ENCODE data around the gene NOSIP. TPM values are rescaled to one million over a fixed set of nuclear protein-coding genes. Genes with fewer than 3 reads are reported as not detected.

Gene NOSIP
- total RNA-seq, 1 donor from 2014 or later: 83.8 TPM

DNA sequence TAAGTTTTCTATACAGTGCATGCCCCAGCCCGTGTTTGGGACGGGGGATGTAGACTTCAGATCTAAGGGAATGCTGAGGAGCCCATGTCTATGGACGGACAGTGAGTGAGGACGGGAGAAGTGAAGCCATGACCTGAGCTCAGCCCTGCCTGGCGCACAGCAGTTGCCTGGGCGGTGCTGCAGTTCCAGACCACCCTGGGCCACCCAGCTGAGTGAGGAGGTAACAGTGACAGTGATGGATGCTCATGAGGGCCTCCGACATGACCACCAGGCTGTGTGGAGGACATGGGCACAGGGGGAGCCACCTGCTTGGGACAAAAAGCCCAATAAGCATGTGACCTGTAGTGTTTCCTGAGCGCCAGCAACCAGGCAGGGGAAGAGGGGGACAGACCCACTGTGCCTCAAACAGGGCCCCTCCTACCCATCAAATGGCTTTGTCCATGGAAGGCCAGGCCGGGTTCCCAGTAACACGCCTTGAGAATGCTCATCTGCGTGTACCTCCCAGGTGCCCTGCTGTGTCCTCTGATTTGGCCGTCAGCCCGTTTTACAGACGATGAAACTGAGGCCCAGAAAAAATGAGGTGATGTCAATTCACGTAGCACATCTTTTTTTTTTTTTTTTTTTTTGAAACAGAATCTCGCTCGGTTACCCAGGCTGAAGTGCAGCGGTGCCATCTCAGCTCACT lies 22.6 kb downstream of the NOSIP start:
- H3K79me2 ChIP-seq (ENCODE audit: insufficient read depth, low read length): peaks cover 21% of the 10 kb centered on the region
- H3K4me2 ChIP-seq (ENCODE audit: low read length): no peak overlapping the region
- H4K20me1 ChIP-seq (ENCODE audit: insufficient read depth, low read length): peaks cover 42% of the 10 kb centered on the region
- no peak overlapping the region for H3K4me3 ChIP-seq (ENCODE audit: insufficient read depth, low read depth, low read length)
- Mint-ChIP-seq H3K27me3 (ENCODE audit: low read depth, unreplicated experiment) (no peaks in the 10 kb centered on the region), H3K4me1 (ENCODE audit: low read depth, unreplicated experiment) (peaks cover 5% of the 10 kb centered on the region), H3K36me3 (ENCODE audit: low read depth, unreplicated experiment) (peaks cover 27% of the 10 kb centered on the region), H3K4me3 (ENCODE audit: unreplicated experiment) (no peak overlapping the region), H3K27ac (ENCODE audit: unreplicated experiment) (no peak overlapping the region), H3K9me3 (ENCODE audit: unreplicated experiment) (no peaks in the 10 kb centered on the region)
- FAIRE-seq (no peak), DNase-seq (ENCODE audit: low read depth) (no peak)
- H3K36me3 ChIP-seq (ENCODE audit: insufficient read depth, low read length): peaks cover 14% of the 10 kb centered on the region
- no peak overlapping the region for H2AFZ ChIP-seq (ENCODE audit: low read depth, low read length)
- H3K9ac ChIP-seq (ENCODE audit: low read length): no peak overlapping the region
- H3K4me1 ChIP-seq (ENCODE audit: insufficient read depth, low read length): peaks cover 12% of the 10 kb centered on the region
- TF ChIP-seq EZH2 (IDR thresholded peaks at IDR 0.05; ENCODE audit: insufficient read depth, low read length): no peak
- TF ChIP-seq CTCF (IDR thresholded peaks at IDR 0.05; ENCODE audit: insufficient read depth, low read depth, low read length): no peak
- no peaks in the 10 kb centered on the region for H3K27me3 ChIP-seq (ENCODE audit: insufficient read depth, low read length)
- H3K9me3 ChIP-seq (ENCODE audit: insufficient read depth, low read depth, low read length): no peaks in the 10 kb centered on the region
- no peak overlapping the region for H3K27ac ChIP-seq (ENCODE audit: low read depth, low read length)

DNA sequence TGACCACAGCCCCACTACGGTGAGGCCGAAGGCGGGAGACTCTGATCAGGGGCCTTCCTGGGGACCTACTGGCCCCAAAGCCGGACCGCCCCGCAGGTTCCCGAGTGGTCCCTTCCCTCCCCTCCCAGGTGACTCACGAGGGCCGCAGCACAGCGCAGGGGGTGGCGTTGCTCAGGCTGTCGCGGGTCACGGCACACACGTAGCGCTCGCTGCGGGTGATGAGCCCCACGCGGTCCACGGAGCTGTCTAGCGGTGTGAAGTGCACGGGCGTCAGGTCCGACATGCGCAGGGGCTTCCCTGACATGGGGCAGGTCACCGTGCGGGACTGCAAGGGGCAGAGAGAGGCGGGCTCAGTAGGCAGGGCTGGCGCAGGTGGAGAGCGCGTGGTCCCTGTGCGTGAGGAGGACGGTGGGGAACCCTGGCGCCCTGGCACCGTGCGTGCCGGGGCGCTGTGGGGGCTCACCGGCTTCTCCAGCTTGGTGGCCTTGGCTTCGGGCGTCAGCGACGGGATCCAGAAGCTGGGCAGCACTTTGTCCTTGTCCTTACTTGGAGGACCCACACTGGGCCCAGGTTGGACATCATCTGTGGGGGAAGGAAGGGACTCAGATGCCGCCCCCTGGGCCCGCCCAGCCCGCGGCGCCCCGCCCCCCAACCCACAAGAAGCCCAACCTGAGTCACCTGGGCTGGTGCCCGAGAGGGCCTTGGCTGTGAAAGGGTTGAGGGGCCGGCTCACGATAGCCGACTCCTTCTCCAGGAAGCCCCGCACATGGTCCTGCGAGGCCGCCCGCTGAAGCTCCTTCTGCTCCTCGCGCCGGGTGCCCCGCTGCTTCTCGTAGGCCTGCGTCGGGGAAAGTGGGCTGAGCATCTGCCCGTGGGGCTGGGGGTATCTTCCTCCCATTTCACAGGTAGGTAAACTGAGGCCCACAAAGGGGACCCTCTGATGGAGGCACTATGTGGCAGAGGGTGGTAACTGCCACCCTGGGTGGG lies 23.7 kb downstream of the NOSIP start:
- Mint-ChIP-seq H3K27me3 (ENCODE audit: low read depth, unreplicated experiment) (no peaks in the 10 kb centered on the region), H3K4me3 (ENCODE audit: unreplicated experiment) (no peak overlapping the region), H3K9me3 (ENCODE audit: unreplicated experiment) (no peaks in the 10 kb centered on the region), H3K4me1 (ENCODE audit: low read depth, unreplicated experiment) (peaks cover 5% of the 10 kb centered on the region), H3K36me3 (ENCODE audit: low read depth, unreplicated experiment) (peaks cover 27% of the 10 kb centered on the region), H3K27ac (ENCODE audit: unreplicated experiment) (no peak overlapping the region)
- peaks cover 12% of the 10 kb centered on the region for H3K4me1 ChIP-seq (ENCODE audit: insufficient read depth, low read length)
- TF ChIP-seq CTCF (IDR thresholded peaks at IDR 0.05; ENCODE audit: insufficient read depth, low read depth, low read length): no peak
- no peak for TF ChIP-seq EZH2 (IDR thresholded peaks at IDR 0.05; ENCODE audit: insufficient read depth, low read length)
- H3K27me3 ChIP-seq (ENCODE audit: insufficient read depth, low read length): no peaks in the 10 kb centered on the region
- H3K9ac ChIP-seq (ENCODE audit: low read length): no peak overlapping the region
- peaks cover 14% of the 10 kb centered on the region for H3K36me3 ChIP-seq (ENCODE audit: insufficient read depth, low read length)
- H3K79me2 ChIP-seq (ENCODE audit: insufficient read depth, low read length): peaks cover 14% of the 10 kb centered on the region
- H3K9me3 ChIP-seq (ENCODE audit: insufficient read depth, low read depth, low read length): no peaks in the 10 kb centered on the region
- DNase-seq (ENCODE audit: low read depth) (no peak), FAIRE-seq (no peak)
- no peak overlapping the region for H3K4me3 ChIP-seq (ENCODE audit: insufficient read depth, low read depth, low read length)
- no peak overlapping the region for H2AFZ ChIP-seq (ENCODE audit: low read depth, low read length)
- H3K27ac ChIP-seq (ENCODE audit: low read depth, low read length): no peak overlapping the region
- no peak overlapping the region for H3K4me2 ChIP-seq (ENCODE audit: low read length)
- peaks cover 31% of the 10 kb centered on the region for H4K20me1 ChIP-seq (ENCODE audit: insufficient read depth, low read length)

Data from astrocyte (in vitro differentiated cells and primary cell).